Activated CD4-positive, CD25-positive, alpha-beta regulatory T cell treated with anti-CD3 and anti-CD28 coated beads, Interleukin-2, amount 50 U/mL, for 24 hours (primary cell): Measurements from ENCODE around the gene RNF130.
"Not testable (repeated sequence)": the region's sequence is repeated elsewhere in the genome, so short reads cannot be mapped to it uniquely, and the experiment has no call there.

Experiments
- ATAC-seq, 2 donors: fragments of 150-1000 bp; cut with Tn5 transposase; one replicate each; pipeline ENCODE4 v1.10.0; 2021; ENCODE audit warnings: mild to moderate bottlenecking in 1 of 2, moderate library complexity in 1 of 2

Gene RNF130

DNA sequence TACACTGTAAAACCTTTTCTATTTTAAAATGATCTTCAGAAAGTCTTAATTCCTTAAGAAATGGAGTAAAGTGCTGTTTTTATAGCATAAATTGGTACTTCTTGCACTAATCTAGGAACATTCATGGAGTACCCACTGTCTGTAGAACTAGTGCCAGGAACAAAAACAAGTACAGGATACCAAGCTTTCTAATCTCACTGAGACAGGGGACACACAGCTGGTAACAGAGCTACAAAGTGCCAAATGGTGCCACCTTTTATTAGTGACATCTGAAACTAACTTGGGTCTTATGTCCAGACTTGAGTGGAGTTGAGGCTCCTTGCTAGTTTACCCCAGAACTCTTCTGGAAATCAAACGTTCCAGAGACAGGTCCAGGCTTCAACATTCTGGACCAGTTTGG is 57.9 kb downstream of the RNF130 start:
- no peak for ATAC-seq

- ATAC-seq: no peak
These were observed 59.2 kb downstream of the RNF130 start for GRCh38 chr5:180012316-180012715.

- no peak for ATAC-seq
These were observed 60.9 kb downstream of the RNF130 start for GRCh38 chr5:180010636-180011035.

GRCh38 chr5:180009581-180009980 is 62.0 kb downstream of the RNF130 start:
- no peak for ATAC-seq

GRCh38 chr5:180008433-180008832 is 63.1 kb downstream of the RNF130 start:
- ATAC-seq: no peak

GRCh38 chr5:180007582-180007981 is 64.0 kb downstream of the RNF130 start:
- ATAC-seq: no peak

DNA sequence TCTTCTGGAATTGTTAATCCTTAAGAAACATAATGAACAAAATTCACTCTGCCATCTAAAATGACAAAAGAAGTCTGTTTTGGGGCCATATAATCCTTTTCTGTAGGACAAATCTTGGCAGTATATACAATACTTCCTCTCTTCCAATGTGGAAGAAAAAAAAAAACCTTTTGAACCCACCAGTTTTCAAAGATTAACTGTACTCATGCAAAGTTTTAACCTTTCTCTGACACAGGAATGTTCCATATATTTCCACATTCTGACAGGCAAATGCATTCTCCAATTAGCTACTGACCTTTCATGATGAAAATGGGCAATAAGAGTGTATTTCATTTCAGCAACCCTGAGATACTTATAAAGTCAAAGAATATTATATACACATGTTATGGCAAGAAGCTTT is 65.4 kb downstream of the RNF130 start:
- ATAC-seq: no peak

DNA sequence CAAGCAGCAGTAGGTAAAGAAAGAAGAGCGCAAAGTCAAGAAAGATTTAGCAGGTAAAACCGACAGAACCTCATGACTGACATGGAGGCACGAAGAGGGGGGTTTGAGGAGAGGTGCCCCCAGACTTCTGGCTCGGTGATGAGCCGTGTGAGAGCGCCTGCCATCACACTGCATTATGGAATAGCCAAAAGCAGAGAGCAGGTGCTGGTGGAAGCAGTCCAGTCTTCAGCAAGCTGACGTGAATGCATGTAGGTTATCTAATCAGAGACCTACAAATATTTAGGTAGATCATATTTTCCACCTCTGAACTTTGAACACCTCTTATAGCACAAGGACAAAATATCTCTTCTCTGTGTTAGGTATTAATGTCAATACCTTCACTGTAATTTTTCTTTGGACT is 68.4 kb downstream of the RNF130 start:
- ATAC-seq: no peak

GRCh38 chr5:180001742-180002141 is 69.8 kb downstream of the RNF130 start:
- no peak for ATAC-seq

DNA sequence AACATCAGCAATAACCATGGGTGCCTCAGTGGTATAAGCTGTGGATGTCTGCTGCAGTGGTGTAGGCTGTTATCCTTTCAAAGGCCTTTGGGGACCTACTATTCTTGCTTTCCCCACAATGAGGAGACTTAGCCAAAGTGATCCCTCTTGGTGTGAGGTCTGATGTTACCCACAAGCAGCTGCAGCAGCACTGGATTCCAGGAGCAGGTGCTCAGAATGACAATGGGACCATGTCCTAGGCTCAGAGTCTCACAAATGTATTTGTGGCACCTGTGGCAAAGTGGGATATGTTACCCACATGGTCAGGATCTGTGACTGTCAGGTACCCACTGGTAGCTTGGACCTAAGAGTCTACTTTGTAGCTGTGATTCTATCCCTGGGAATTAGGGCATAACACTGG is 70.4 kb downstream of the RNF130 start:
- ATAC-seq: no peak

DNA sequence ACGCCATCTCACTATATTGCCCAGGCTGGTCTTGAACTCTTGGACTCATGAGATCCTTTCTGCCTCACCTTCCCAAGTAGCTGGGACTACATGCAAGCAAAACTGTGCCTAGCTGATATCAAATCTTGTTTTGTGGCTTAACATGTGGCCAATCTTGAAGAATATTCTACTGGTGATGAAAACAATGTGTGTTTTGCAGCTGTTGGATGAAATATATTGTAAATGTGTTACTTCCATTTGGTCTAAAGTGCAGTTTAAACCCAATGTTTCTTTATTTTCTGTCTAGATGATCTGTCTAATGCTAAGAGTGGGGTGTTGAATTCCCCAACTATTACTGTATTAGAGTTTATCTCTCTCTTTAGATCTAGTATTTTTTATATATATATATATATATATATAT is 73.1 kb downstream of the RNF130 start:
- ATAC-seq: no peak

DNA sequence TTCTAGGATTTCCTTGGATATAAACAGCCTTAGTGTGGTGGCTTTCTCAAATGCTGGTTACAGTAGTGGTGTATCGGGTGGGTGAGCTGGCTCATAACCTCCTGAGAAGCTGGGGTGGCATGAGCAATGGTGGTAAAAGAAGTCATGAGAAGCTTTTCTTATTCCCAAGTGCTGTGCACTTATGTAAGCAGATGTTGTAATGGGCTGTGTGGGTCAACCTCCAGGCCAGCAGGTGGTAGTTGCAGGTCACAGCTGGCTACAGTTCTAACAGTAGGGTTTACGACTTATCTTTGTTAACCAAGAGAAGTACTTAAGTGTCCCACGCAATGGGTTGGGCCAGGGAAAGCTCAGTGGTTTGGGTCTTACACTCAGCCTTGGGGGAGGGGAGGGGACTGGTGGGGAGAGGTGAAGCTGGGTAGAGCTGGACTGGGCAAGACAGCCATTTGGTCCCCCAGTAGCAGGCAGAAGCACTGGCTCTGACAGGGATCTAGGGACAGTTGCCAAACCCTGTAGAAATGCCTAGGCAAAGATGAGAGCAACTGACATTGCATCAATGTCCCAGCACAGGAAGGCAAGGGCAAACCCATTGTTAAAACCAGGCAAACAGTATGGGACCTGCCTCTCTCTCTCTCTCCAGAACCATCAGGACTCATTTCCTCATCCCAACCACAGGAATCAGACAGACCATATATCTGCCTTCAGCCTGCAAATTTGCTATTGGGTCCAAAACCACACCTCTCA is 76.8 kb downstream of the RNF130 start:
- ATAC-seq: no peak

- not testable (repeated sequence) for ATAC-seq
These were observed 78.7 kb downstream of the RNF130 start for GRCh38 chr5:179992855-179993254.

DNA sequence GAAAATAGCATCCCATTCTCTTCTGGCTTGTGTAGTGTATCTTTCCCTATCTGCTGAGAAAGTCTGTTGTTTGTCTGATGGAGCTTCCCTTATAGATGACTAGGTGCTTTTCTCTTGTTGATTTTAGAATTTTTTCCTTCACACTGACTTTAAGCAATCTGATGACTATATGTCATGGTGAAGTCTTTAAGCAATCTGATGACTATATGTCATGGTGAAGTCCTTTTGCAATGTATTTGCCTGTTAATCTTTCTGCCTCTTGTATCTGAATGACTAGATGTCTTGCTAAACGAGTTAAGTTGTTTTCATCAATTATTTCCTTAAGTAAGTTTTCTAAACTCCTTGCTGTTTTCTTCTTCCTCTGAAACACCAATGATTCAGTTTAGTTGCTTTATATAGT is 80.5 kb downstream of the RNF130 start:
- ATAC-seq: no peak

DNA sequence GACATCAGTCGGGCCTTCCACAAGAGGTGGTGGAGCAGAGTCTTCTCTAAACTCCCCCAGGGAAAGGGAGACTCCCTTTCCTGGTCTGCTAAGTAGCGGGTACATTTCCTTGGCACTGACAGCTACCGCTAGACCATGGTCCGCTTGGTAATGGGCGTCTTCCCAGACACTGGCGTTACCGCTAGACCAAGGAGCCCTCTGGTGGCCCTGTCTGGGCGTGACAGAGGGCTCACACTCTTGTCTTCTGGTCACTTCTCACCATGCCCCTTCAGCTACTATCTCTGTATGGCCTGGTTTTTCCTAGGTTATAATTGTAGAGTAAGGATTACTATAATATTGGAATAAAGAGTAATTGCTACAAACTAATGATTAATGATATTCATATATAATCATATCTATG is 81.0 kb downstream of the RNF130 start:
- not testable (repeated sequence) for ATAC-seq

GRCh38 chr5:179986328-179986727 is 85.2 kb downstream of the RNF130 start:
- ATAC-seq: no peak

DNA sequence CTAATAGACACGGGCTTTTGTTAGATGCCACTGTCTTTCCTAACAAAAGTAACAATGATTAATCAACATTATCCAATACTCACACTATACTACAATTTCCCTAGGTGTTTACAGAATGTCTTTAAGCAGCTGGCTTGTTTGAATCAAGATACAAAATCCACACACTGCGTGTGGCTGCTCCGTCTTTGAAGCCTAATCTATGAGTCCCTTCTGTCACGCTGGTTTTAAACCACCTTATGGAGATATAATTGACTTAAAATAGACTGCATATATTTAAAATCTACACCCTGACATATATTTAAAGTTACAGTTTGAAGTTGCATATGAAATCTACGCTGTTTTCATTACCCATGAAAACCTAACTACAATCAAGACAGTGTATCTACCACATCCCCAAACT is 89.9 kb downstream of the RNF130 start:
- no peak for ATAC-seq

GRCh38 chr5:179980767-179981166 is 90.8 kb downstream of the RNF130 start:
- no peak for ATAC-seq

- no peak for ATAC-seq
These were observed 92.8 kb downstream of the RNF130 start for GRCh38 chr5:179978792-179979191.

GRCh38 chr5:179975713-179976134 is 95.8 kb downstream of the RNF130 start:
- no peak for ATAC-seq

GRCh38 chr5:179974946-179975712 is 96.4 kb downstream of the RNF130 start:
- peak; percentile 38 to 53 for ATAC-seq

DNA sequence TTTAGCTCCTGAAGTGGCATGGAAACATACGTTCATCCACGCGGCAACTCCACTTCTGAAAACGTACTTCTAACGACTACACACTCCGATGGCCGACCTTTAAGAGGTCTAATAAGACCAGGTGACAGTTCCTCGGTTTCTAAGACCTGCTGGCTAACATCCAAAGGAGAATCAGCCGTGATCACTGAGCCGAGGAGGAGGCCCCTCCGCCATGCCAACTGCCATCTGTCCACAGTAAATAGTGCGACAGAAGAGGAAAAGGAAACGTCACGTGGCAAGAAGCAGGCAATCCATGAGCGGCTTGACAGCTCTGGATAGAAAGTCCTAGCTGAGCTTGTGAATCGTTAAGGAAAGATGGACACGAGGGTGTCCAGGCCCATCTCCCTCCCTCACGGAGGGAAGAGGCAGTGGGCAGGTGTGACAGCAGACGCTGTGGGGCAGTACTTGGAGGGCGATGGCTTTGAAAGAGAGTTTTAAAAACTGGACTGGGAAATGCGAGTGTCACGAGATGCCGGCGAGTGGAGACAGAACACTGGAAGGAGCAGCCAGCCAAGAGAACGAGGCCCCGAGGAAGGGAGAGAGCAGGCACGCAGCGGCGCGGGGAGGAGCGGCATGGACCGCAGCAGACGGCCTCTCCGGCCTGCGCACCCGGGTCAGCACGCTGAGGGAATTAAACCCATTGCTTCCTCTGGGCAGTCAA is 97.2 kb downstream of the RNF130 start:
- no peak for ATAC-seq

DNA sequence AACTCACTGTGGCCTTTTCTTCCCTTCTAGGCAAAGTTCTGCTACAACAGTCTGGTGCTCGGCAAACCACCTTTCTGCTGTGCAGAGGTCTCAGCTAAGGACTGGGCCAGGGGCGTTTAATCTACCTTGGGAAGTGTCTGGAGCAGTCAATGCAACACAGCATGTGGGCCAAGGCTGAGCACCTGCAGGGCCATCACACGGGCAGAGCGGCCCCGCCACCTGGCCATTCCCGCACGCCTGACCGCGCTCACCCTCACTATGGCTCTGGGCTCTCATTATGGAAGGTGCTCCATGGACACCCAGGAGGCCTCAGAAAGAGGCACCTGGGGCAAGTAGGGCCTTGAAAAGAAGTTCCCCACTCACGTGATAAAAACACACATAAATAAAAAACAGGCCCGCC is 98.2 kb downstream of the RNF130 start:
- ATAC-seq: no peak

DNA sequence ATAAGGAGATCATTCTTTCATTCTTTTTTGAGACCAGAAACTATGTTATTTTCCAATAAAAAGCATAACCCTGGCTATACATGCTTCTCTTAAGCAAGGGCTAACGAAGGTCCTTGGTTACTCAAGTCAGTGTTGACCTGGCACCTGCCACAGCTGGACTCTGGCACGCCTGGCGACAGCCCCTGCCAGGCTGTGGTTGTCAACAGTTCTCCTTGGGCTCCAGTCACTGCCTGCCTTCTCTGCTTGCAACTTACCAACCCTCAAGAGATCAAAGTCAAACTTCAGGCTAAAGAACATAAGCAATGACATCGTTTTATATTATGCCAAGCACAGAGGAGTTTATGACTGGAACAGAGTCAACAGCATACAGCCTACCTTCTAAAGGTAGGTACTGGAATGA is 102.4 kb downstream of the RNF130 start:
- no peak for ATAC-seq
